NCI-H82 treated with DMSO at 0.1 percent for 48 hours (cell line): Measurements from ENCODE around the gene GADD45GIP1.
"Not testable (repeated sequence)": the region's sequence is repeated elsewhere in the genome, so short reads cannot be mapped to it uniquely, and the experiment has no call there.

Experiments used
- DNase-seq: peaks from one replicate; lab custom pipeline; 2025; ENCODE audit not compliant: unreplicated experiment; lab: John Stamatoyannopoulos, UW

Gene GADD45GIP1

GRCh38 chr19:12944104-12944674, 12.8 kb downstream of the GADD45GIP1 start:
- no peak for DNase-seq

- no peak for DNase-seq
Observed at GRCh38 chr19:12943437-12944044, 13.5 kb downstream of the GADD45GIP1 start.

GRCh38 chr19:12940897-12941296, 16.1 kb downstream of the GADD45GIP1 start:
- no peak for DNase-seq

- DNase-seq, result no peak
Observed at GRCh38 chr19:12939975-12940423, 17.0 kb downstream of the GADD45GIP1 start.

- peak; percentile 58 for DNase-seq
Observed at GRCh38 chr19:12938779-12939601, 18.0 kb downstream of the GADD45GIP1 start.

GRCh38 chr19:12937927-12938778, 18.9 kb downstream of the GADD45GIP1 start, which contains the start of gene CALR:
Gene CALR (plus strand): TSS chr19:12938609. CDS start chr19:12938680, 71 bp downstream.
- peak; percentile 99 for DNase-seq

GRCh38 chr19:12937093-12937926, 19.7 kb downstream of the GADD45GIP1 start:
- peak; percentile 93 for DNase-seq

- no peak for DNase-seq
Observed at GRCh38 chr19:12936582-12936981, 20.4 kb downstream of the GADD45GIP1 start.

GRCh38 chr19:12935071-12935470, 22.0 kb downstream of the GADD45GIP1 start:
- no peak for DNase-seq

- DNase-seq, result peak; percentile 86
Observed at GRCh38 chr19:12933287-12934072, 23.5 kb downstream of the GADD45GIP1 start, which contains the start of gene FARSA. Gene FARSA (minus strand): TSS chr19:12933711. CDS start chr19:12933696, 15 bp downstream.

- no peak for DNase-seq
Observed at GRCh38 chr19:12932392-12933286, 24.4 kb downstream of the GADD45GIP1 start.

- no peak for DNase-seq
Observed at GRCh38 chr19:12930002-12930645, 26.9 kb downstream of the GADD45GIP1 start.

- DNase-seq, result no peak
Observed at GRCh38 chr19:12924621-12925310, 32.3 kb downstream of the GADD45GIP1 start.

- DNase-seq, result no peak
Observed at GRCh38 chr19:12922959-12923358, 34.1 kb downstream of the GADD45GIP1 start.

- no peak for DNase-seq
Observed at GRCh38 chr19:12921047-12921446, 36.0 kb downstream of the GADD45GIP1 start.

- DNase-seq, result no peak
Observed at GRCh38 chr19:12918253-12918652, 38.8 kb downstream of the GADD45GIP1 start.

GRCh38 chr19:12915860-12916259, 41.2 kb downstream of the GADD45GIP1 start:
- not testable (repeated sequence) for DNase-seq
